Activated CD8-positive, alpha-beta memory T cell treated with anti-CD3 and anti-CD28 coated beads, Interleukin-2, amount 50 U/mL, for 4 hours (primary cell): ENCODE data around the gene GLTP.

Source experiments
- DNase-seq: peaks from one replicate; pipeline ENCODE4 v3.0.0-alpha.2; 2020

Gene GLTP

DNA sequence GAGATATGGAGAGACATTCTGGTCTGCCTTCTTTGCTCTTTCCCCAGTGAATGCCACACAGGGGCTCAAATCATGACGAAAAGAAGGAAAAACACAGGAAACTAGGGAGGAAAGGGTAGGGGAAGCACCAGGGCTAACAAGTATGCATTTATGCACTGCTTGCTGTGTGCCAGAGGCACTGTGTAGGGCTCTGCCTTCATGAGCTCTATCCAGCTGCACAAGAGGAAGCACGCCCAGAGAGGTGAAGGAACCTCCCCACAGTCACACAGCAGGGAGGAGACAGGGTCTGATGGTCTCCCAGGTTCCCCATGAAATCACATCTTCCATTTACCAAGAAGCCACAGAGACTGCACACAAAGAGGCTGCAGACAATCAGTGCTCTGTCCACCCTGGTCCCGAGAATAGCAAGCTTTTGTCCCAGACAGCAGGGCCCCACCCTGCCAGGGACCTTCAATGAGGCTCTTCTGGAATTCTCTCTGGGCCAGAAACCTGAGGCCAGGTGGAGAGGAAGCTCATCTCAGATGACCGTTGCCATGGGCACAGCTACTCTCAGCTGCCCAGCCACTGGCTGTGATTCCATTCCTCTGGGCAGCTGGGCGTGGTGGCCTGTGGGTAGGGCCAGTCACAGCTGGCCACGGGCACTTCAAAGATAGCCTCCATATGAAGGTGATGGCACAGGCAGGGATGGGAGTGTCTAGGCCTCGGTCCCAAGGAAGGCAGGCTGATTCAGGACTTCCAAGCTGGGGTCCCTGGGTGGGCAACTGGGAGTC lies 39.9 kb downstream of the GLTP start:
- no peak for DNase-seq

DNA sequence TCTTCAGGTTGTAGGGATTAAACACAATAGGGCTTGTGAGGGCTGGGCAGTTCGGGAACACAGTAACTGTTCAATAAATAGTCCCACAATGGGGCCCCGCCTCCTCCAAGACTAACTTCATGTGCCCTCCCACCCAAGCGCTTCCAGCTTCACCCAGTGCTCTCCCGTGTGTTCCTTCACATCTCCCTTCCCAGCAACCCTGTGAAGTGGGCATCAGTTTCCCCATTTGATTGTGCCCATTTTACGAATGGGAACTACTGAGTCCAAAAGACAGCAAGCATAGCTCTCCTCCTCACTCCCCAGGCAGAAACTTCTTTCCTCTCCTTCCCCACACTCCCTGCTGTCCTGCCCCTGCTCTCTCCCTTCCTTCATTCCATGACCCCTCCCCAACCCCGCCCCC lies 40.9 kb downstream of the GLTP start:
- DNase-seq: no peak

DNA sequence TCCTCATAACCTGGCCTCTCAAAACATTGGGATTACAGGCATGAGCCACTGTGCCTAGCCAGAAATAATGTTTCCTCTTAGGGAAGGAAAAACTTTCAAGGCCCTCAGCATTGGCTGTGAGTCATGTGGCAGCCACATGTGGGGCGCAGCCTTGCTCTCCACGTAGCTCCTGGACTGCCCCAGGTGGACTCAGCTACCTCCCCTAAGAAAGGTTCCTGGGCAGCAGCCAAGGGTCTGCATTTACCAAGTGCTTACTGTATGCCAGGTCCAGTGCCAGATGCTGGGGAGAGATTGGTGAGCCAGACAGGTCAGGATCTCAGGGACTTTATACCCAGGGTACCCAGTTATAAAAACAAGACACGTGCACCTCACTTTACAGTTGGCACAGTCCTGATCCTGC lies 43.4 kb downstream of the GLTP start:
- no peak for DNase-seq

DNA sequence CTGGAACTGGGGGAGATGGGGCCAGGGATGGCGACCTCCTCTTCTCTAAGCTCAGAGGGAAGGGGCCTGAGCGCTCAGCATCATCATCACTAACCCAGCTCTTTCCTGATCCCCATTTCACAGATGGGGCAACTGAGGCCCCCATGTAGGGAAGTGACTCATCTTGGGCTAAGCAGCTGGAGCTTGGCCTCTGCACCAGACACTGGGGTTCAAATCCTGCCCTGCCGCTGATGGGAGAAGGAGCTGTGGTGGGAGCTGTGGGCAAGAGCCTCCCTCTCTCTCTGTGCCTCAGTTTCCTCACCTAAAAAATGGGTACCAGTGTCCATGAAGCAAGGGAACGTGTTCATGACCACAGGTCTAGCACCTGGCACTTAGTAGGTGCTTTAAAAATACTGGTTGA lies 44.5 kb downstream of the GLTP start:
- DNase-seq: no peak

DNA sequence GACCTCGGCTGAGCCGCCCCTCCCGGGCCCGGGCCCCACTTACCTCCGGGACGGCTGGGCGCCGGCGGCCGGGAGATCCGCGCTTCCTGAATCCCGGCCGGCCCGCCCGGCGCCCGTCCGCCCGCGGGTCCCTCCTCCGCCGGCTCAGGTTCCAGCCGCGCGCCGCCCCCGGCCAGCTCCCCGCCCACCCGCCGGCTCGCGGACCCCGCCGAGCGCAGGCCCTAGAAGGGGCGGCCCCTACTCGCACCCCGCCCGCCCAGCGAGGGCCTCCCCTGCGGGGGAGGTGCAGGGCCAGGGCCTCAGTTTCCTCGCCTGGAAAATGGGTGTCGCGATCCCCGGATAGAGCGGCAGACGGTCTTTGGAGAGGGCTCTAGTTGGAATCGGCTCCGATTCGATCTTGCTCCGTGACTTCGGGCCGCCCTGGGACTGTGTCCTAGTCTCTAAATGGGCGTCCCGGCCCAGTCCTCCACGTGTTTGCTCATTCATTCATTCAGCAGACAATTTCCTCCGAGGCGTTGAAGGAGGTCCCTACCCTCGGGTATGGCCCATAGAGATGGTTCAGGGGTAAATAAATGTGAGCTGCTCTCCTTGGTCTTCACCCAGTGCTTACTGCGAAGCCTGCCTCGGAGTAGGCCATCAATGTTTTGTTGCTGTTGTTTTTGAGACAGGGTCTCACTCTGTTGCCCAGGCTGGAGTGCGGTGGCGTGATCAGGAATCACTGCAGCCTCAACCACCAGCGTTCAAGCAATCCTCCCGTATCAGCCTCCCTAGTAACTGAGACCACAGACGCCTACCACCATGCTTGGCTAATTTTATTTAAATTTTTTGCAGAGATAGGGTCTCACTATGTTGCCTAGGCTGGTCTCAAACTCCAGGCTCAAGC lies 46.8 kb downstream of the GLTP start, which contains the start of gene TRPV4:
TSS of gene TRPV4 (minus strand) at position 92 of the 883 bp plus-strand sequence. CDS start 18,602 bp downstream, outside the sequence.
- DNase-seq: no peak

DNA sequence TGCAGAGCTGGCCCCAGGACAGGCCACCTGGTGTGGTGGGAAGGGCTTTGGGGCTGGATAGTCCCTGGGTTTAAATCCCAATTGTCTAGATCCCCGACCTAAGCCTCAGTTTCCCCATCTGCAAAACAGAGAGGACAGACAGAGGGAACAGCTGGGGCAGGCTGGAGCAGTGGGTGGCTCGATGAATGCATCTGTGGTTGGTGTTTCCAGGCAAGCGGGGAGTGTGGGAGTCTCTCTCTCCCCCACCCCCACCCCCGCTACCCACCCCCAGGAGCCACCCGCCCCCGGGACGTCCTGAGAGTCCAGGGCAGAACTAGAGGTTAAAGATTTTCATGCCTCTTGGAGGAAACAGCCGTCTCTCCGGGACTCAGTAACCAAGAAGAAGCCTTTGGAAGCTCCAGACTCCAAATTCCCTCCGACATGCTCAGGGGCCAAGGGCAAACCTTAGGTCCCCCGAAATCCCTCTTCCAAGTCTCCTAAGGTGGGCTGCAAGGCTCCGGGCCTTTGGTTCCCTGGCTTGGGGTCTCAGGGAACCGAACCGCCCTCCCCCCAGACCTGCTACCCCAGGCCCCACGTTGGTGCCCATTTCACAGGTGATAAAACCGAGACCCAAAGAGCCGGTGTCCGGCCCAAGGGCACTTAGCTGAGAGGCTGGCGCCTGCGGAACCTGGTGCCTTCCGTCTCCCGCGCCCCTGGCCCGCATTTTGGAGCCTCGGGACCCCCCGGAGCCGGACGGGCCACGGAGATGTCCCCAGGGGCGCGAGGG lies 47.6 kb downstream of the GLTP start:
- no peak for DNase-seq

DNA sequence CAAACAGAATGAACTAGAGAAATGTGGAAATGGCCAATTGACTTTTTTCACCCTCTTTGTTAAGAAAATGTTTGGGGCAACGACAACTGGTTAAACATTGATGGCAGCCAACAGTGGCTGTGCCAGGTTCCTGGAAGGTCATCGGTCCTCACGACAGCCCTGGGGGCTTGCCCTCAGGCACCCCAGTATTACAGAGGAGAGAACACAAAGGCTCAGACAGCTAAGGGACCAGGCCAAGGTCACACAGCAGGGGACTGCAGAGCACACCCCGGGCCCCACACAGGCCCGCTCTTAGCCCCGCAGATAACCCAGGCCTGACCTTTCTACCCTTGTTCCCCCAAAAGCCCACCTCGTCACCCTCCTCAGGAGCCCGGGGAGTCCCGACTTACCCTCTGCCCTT lies 48.4 kb downstream of the GLTP start:
- DNase-seq: no peak

DNA sequence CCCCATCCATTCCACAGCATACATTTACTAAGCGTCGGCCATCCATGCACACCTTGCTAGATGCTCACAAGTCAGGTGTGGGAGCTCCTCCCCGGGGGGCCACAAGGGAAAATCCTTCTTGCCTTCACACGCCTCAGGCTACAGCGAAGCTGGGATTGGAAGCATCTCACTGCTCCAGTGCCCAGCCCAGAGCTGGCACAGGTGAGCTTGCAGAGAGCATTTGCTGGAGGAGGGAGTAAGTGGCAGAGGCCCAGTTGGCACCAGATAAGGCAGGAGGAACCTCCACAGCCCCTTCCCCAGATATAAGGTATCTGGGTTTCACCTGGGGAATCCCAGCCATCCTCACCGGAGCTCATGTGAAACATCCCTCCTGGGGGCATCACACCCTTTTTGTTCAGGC lies 49.0 kb downstream of the GLTP start:
- DNase-seq: no peak

DNA sequence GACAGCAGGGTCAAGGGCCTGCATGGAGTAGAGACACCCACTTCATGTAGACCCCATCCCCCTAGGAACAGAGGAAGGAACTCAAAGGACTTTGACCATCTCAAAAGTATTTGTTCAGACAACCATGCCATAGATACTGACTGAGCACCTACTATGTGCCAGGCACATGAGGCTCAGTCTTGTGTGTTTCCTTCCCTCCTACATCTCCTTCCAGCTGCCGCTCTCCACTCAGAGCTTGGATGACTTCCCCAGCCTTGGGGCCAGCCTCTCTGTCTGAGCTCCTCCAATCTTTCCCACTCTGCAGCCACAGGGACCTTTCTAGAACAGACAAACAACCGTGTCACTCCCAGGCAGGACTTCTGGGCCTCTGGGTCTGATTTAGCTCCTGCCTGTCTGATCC lies 49.6 kb downstream of the GLTP start:
- no peak for DNase-seq

DNA sequence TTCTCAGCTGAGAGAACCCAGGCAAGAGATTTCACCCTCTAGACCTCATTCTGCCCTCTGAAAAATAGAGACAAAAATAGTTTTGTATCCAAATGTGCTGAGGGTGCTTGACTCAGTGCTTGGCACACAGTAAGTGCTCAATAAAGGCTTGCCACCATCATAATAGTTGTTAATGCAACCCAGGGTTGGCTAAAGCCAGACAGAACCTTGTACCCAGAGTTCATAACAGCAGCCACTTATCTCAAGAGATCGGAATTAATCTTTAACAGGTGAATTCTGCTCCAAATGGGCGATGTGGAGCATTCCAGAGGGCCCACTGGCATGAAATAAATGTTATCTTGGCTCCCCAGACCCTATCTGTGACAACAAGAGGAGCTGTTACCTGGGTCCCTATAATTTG lies 50.1 kb downstream of the GLTP start:
- no peak for DNase-seq

DNA sequence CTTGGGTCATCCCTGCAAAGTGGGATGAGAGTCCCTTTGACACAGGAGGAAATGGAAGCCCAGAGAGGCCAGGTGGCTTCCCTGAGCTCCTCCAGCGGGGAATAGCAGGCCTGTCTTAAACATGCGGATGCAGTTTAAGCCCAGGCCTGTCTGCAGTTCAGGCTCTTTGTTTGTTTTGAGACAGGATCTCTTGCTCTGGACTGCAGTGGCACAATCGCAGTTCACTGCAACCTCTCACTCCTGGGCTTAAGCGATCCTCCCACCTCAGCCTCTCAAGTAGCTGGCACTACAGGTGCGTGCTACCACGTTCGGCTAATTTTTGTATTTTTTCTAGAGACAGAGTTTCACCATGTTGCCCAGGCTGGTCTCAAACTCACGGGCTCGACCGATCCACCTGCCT lies 50.7 kb downstream of the GLTP start:
- no peak for DNase-seq

DNA sequence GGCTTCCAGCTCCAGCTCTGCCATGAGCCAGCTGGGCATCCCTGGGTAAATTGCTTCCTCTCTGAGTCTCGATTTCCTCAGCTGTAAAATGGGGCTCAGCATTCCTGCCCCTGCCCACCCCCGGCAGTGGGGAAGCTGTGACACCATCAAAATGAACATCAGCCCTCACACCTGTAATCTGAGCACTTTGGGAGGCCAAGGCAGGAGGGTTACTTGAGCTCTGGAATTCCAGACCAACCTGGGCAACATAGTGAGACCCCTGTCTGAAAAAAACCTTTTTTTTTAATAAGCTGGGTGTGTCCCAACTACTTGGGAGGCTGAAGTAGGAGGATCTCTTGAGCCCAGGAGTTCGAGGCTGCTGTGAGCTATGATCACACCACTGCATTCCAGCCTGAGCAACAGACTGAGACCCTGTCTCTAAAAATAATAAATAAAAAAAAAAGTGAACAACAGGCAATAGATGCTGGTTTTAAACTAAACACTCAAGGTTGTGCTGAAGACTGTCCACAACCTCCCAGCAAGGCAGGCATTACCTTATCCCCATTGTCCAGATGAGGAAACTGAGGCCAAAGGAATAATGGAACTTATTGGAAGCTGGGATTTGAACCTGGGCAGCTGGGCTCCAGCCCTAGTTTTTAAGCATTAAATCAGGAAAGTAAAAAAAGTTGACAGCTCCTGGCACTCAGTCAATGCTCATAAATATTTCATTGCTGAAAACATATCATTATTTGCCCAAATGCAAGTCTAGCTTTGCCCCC lies 51.4 kb downstream of the GLTP start:
- no peak for DNase-seq

DNA sequence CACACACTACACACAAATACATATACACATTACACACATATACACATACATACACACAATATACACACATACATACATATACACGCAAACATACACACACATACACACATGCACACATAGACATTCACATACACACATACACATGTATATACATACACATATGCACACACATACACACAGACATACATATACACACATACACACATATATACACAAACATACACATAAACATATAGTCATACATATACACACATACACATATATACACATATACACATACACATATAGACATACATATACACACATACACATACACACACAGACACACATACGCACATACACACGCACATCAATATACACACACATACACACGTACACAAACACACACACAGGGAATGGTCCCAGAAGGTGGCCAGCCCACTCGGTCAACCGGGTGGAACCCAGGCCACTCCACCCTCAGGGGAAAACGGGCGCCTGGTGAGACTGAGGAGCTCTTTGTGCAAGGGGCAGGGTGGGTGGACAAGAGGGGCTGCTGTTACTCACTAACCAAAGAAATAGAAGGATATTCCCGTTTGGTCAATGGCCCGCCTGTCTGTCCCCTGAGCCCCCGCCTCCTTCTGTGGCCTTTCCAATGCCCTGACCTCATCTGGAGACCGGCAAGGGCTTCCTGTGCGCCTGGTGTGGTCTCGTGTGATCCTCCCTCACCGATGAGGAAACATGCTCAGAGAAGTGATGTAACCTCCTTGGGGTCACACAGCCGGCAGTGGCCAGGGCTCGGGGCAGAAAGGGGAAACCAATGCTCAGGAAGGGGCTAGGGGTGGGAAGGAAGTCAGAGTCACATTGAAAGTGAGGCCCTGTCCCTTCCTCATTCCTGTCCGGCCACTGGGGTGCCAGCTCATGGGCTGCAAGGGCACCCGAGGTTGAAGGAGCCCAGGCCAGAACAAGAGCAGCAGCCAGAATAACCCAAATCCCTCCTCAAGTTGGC lies 52.5 kb downstream of the GLTP start:
- DNase-seq: no peak

DNA sequence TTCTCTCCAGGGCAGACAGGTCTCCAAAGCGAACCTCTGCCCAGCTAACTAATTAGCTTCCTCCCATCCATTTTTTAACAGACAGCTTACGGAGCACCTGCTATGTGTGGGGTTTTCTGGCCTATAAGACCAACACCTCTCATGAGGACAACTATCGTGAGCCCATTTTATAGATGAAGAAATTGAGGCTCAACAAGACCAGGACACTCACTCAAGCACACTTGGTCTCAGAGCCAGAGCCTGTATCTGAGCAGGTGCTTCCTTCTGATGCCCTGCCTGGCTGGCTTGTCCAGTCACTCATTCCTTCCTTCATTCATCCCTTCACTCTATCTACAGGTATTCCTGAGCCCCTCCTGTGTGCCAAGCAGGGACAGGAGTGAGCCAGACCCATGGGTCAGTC lies 53.3 kb downstream of the GLTP start:
- no peak for DNase-seq

DNA sequence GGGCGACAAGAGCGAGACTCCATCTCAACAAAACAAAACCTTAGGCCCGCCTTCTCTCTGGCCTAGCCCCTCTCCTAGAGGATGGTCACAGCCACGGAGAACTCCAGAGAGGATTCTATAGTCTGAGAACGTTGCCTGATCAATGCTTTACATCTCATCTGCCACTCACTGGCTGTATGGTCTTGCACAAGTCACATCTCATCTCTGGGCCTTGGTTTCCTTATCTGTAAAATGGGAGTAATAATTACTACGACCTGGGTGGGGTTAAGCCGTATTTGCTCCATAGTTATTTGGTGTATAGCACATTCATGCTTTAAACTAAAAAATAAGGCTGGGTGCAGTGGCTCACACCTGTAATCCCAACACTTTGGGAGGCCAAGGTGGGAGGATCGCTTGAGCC lies 55.6 kb downstream of the GLTP start:
- no peak for DNase-seq

DNA sequence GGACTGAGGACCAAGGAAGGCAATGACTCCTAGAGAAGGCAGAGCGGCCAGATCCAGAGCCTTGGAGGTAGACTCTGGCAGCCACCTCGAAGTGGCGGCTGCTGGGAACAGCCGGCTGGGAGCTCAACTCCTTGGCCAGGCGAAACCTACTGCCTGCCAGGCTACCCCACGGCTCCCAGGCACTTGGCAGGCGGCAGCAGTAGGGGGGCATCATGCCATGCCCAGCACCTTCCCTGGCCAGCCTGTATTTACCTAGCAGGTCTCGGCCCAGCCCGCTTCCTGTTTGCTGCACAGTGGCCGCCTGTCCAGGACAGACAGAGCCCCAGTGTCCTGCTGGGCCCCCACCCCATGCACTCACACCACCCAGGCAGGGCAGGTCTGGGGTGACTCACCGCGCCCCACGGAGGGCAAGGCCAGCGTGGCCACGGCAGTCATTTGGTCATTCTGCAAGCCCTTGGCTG lies 57.4 kb downstream of the GLTP start:
- no peak for DNase-seq

DNA sequence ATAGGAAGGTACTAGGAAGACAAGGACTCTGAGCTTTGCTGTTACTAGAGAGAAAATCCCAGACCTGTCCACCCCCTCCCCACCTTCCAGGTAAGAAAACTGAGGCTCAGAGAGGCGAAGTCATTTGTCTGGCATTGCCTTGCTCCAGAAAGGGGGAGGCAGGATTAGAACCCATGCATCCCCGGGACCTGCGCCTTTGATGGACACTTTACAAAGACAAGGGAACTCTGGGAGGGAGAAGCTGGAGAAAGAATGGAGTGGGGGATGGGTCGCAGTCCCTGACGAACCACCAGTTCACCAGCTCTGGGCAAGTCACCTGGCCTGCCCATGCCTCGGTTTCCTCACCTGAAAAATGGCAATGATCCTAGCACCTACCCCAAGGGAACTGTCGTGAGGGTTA lies 57.9 kb downstream of the GLTP start:
- DNase-seq: no peak

DNA sequence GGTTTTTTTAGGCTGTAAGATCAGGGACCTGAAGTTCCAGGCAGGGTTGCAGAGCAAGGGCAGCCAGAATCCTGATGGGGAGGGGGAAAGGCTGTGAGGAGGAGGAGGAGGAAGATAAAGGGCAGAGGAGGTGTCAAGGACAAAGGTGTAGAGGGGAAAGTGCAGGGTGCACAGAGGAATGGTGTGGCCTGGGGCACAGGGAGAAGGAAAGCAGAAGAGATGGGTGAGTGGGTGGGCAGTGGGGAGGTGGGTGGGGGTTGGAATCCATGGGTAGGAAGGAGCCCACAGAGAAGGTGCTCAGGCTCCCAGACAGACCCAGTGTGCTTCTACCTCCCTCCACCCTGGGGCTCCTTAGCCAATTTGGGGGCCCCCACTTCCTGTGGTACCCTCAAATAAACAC lies 58.4 kb downstream of the GLTP start:
- DNase-seq: no peak

DNA sequence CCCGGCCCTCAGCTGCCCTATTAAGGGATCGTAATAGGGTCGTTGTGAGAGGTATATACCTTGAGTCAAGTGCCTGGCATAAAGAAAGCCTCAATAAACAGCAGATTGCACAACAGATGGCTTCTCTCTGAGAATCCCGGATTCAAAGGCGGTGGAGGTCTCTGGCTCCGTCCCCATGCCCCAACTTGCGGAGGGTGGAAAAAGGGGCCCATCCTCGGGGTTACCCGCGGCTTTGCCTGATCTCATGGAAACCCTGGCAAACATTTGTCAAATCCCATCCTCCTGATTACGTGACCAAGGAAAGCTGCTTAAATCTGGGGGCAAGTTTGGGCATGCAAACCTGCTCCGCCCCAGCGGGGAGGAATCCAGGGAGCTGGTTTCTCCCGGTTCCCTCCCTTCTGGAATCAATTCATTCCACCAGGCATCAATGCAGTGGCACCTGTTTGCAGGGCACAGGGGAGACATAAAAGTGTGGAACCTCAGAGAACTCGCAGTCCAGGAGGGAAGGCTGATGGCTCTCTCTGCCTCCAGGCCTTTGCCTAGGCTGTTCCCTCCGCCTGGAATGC lies 59.4 kb downstream of the GLTP start:
- no peak for DNase-seq

DNA sequence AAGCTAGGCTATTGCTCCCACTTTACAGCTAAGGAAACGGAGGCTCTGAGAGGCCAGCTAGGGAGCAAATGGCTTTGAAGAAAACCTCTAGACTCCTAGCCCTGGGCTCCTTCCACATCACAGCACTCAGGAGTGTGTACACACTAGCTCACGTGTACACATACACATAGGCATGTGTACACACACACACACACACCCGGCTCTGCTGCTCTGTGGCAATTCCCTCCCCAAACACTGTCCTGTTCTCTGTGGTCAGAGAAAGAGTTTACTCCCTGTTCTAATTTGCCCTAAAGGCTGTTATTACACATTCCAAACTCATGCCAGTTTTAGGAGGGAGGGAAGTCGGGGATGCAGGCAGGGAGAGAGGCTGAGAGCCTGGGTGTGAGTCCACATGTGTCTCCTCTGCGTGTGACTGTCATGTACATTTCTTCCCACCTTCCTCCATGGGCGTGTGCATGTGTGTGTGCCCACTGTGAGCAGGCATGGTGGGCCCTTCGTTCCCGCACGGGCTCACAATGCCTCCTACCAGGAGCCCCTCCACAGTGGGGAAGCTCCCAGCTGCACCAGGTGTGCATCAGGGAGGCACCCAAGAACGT lies 61.3 kb downstream of the GLTP start:
- no peak for DNase-seq

DNA sequence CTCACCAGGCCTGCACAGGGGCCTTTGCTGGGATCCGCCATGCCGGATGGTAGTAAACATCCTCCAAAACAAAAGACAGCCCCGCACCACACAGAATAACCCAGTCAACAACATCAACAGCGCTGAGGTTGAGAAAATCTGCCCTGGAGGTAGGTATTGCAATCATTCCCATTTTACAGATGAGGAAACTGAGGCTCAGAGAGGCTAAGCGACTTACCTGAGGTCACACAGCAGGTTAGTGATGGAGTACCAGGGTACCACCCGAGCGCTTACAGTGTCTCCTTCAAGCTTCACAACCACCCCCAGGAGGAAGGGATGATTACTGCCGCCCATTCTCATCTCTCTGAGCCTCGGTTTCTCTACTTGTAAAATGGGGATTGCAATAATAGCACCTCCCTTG lies 62.1 kb downstream of the GLTP start:
- no peak for DNase-seq
